GM12873 (cell line): Measurements from ENCODE around the gene ARMH1.

Source experiments
- CTCF ChIP-seq: IDR thresholded peaks from 2 replicates; pipeline ENCODE4 v1.5.1; 2012; ENCODE audit warnings: low read depth, mild to moderate bottlenecking, moderate library complexity, low read length, control low read depth; ENCODE audit not compliant: insufficient read depth; ENCODE audit errors: missing control alignments

Gene ARMH1

DNA sequence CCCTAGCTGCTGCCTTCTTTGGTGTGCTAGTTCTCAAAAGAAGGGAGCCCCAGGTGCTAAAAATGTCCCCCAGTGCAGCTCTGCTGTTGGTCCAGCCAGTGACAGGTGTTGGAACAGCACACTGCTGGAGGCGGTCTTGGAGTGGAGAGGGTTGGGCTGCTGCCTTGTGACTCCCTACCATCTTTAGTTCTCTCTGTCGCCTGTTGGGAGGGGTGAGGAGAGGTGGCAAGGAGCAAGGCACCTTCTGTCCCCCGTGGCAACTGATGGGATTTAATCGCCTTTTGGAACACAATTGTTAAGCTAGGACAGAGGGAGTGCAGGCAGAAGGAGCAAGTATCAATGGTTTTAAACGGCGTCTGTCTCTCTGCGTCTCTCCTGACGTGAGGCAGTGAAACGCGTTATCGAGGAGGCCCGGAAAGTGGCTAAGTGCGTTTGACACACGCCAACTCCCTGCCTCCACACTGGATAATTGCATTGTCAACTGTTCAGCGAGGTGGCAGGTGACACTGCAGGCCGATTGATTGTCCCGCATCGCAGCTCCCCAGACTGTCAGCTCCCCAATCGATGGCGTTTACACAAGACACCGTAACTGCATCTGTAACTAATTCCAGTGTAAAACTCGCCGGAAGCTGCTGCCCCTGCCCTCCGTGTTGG is 34.2 kb upstream of the ARMH1 start:
- TF ChIP-seq CTCF = no peak

GRCh38 chr1:44641126-44642102 is 33.1 kb upstream of the ARMH1 start:
- TF ChIP-seq CTCF = no peak

- TF ChIP-seq CTCF = no peak
These were observed 32.3 kb upstream of the ARMH1 start for GRCh38 chr1:44642255-44642654.

DNA sequence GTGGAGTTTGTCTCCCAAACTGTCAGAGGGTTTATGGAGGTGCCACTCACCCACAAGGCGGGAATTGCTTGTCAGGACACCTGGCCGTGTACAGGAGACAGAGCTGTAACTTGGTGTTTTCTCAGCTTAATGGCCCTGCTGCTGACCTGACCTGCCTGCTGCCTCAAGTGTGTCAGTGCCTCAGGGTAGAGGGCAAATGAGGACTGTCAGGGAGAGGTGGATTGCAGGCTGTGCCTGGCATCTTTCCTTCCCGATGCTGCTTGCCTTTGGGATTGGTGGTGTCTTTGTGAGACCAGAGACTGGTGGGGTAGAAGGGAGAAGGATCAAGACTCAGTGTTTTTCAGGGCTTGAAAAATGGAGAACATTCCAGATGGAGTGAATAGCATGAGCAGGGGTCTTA is 31.6 kb upstream of the ARMH1 start:
- no peak for TF ChIP-seq CTCF

DNA sequence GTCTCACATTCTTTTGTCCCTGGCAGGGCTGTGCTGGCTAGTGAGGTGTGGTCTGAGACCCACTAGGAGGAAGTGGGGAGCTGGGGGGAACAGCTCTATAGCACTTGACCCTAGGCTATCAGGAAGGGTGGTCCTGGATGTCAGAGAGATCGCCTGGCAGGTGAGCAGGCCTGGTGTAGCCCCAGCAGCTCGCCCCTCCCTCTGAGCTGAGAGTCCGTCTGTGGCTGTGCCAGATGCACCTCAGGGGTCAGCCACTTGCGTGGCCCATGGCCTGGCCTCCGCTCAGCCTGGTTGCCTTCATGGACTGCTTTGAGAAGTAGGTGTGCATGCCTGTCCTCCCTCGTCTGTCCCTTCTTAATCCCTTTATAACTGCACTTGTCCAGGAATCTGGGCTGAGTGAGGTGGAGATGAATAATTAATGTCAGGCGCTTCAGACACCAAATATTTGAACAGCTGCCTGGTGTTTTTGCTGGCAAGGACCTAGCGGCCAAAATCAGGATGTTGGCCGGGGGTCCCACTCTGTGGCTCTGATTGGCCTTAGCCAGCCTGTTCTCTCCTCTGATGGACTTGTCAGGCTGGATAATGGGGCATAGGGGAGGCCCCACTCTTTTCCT is 30.7 kb upstream of the ARMH1 start:
- TF ChIP-seq CTCF = no peak

DNA sequence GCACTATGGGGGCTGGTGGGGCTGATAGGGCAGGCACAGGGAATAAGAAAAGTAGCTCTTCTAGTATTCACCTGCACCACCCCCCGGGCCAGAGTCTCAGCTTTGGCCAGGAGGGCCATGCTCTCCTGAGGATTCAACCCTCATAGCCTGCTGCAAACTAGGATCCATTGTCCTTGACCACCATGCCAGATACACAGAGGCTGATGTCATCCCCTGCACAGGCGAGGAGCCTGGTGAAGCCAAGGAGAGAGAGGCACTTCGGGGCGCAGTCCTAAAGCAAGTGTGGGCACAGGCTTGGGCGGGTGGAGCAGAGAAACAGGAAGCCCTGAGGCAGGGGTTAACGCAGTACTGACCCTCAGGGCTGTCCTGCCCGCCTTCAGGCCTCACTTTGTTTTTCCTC is 29.7 kb upstream of the ARMH1 start:
- TF ChIP-seq CTCF = no peak

- no peak for TF ChIP-seq CTCF
These were observed 28.9 kb upstream of the ARMH1 start for GRCh38 chr1:44645476-44646244.
